Tibial artery (tissue), 4 donors: ENCODE data around the gene IQCH.

ENCODE experiments used
- DNase-seq, 2 donors: peaks; one replicate each; pipeline ENCODE4 v3.0.0-alpha.2; 2019
- H3K27ac ChIP-seq, 2 donors: fragments of 200-600 bp; sonication (generic) in 1 of 2; 1 replicate in 1 of 2; 2 replicates in 1 of 2; pipeline ENCODE4 v1.5.1; 2018 to 2019; ENCODE audit warnings: mild to moderate bottlenecking in 1 of 2
- H3K27me3 ChIP-seq, 2 donors: fragments of 200-600 bp; sonication (generic) in 1 of 2; one replicate each; pipeline versions ENCODE4 v1.5.1 to v1.6.0; 2016 to 2019
- H3K36me3 ChIP-seq, 3 donors: fragments of 200-600 bp; sonication (generic) in 2 of 3; one replicate each; pipeline ENCODE4 v1.5.1; 2016 to 2019; ENCODE audit warnings: mild to moderate bottlenecking in 2 of 3
- H3K4me1 ChIP-seq, 4 donors: fragments of 200-600 bp; sonication (generic) in 2 of 4; 1 replicate in 3 of 4; 2 replicates in 1 of 4; pipeline ENCODE4 v1.5.1; 2016 to 2019
- H3K4me3 ChIP-seq, 2 donors: fragments of 200-600 bp; sonication (generic) in 1 of 2; 1 replicate in 1 of 2; 2 replicates in 1 of 2; pipeline ENCODE4 v1.5.1; 2018 to 2019; ENCODE audit warnings: mild to moderate bottlenecking in 2 of 2
- H3K9me3 ChIP-seq, 3 donors: fragments of 200-600 bp; sonication (generic) in 1 of 3; one replicate each; pipeline ENCODE4 v1.5.1; 2016 to 2019
- CTCF ChIP-seq, 2 experiments: fragments of 200-600 bp in 1 of 2; fragments of 450-650 bp in 1 of 2; IDR thresholded peaks; one replicate each; pipeline ENCODE4 v1.5.1; 2017 to 2019; ENCODE audit warnings: antibody characterized with exemption in 2 of 2, mild to moderate bottlenecking in 1 of 2, moderate library complexity in 1 of 2
- intact Hi-C: fragments of 100-400 bp; cut with DNase I; formaldehyde crosslinking; loops from one replicate; pipeline ENCODE4 v1.15.0; 2023; ENCODE audit warnings: low total_unique reads

The IQCH gene

GRCh38 chr15:67407786-67408185 is 153.2 kb downstream of the IQCH start:
- no peak for TF ChIP-seq CTCF (IDR thresholded peaks at IDR 0.05)
- no peaks in the 10 kb centered on the region for H3K9me3 ChIP-seq
- no peak for DNase-seq
- H3K27ac ChIP-seq: no peak overlapping the region
- no peaks in the 10 kb centered on the region for H3K4me1 ChIP-seq
- no peak overlapping the region for H3K4me3 ChIP-seq
- intact Hi-C loops: no loop called here
- no peaks in the 10 kb centered on the region for H3K36me3 ChIP-seq
- H3K27me3 ChIP-seq: no peaks in the 10 kb centered on the region

- no peak for TF ChIP-seq CTCF (IDR thresholded peaks at IDR 0.05)
- intact Hi-C loops: no loop called here
- Histone ChIP-seq H3K27ac (no peak overlapping the region), H3K36me3 (no peaks in the 10 kb centered on the region), H3K4me1 (peaks cover 0 to 7% (median 3%) of the 10 kb centered on the region in 4 donors), H3K4me3 (no peak overlapping the region), H3K9me3 (no peaks in the 10 kb centered on the region), H3K27me3 (no peaks in the 10 kb centered on the region)
- DNase-seq: no peak
Observed at GRCh38 chr15:67409175-67409574, 154.6 kb downstream of the IQCH start.

GRCh38 chr15:67411486-67411885 is 156.9 kb downstream of the IQCH start:
- DNase-seq: no peak
- intact Hi-C loops: no loop called here
- peaks cover 0 to 15% (median 5%) of the 10 kb centered on the region in 4 donors for H3K4me1 ChIP-seq
- no peaks in the 10 kb centered on the region for H3K9me3 ChIP-seq
- no peaks in the 10 kb centered on the region for H3K27me3 ChIP-seq
- no peak overlapping the region for H3K4me3 ChIP-seq
- no peaks in the 10 kb centered on the region for H3K36me3 ChIP-seq
- no peak for TF ChIP-seq CTCF (IDR thresholded peaks at IDR 0.05)
- no peak overlapping the region for H3K27ac ChIP-seq

DNA sequence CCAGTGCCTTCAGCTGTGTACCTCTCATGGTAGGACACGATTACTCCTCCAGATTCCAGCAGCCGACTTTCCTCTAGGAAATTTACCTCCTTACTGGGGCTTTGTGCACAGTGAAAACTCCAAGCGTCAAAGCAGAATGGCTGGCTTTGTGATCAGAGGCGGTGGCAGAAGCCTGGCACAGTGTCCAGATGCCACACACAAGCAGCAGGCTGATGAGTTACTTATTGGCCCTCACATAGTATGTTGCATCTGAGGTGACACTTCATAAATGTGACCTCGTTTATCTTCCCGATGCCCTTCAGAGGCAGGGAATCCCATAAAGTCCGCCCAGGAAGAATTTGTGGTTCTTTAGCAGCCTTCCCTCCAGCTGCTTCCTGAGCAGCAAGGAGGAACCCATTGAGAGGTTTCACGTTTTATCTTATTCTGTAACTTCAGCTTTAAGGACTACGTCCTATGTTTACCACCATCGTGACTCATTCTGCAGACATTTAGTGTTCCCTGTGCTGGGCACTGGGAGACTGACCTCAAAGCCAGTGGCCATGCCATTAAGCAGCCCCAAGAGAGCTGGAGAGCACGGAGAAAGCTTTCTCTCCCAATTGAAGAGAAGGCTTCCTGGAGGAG is 159.3 kb downstream of the IQCH start:
- intact Hi-C loops: no loop called here
- H3K4me1 ChIP-seq: peaks cover 0 to 15% (median 5%) of the 10 kb centered on the region in 4 donors
- TF ChIP-seq CTCF (IDR thresholded peaks at IDR 0.05): no peak
- no peak overlapping the region for H3K27ac ChIP-seq
- no peaks in the 10 kb centered on the region for H3K27me3 ChIP-seq
- no peaks in the 10 kb centered on the region for H3K9me3 ChIP-seq
- DNase-seq: no peak
- H3K4me3 ChIP-seq: no peak overlapping the region
- no peaks in the 10 kb centered on the region for H3K36me3 ChIP-seq

DNA sequence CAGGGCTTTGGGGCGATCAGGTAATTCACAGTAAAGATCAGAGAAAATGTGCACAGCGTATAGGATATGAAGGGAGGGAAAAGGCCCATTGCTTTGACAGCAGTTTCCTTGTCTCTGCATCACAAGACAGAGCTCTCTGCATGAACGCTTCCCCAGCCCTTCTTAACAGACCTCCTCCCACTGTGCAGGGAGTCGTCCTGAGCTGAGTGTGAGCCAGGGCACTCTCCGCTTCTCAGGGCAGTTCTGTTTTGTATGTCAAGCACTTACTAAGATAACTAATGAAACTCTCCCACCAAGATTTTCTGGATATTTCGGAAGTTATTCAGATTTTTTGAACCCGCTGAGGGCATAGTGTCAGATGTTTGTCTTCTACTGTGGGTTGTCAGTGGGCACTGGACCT is 160.6 kb downstream of the IQCH start:
- no peak overlapping the region for H3K4me3 ChIP-seq
- H3K36me3 ChIP-seq: no peaks in the 10 kb centered on the region
- no peak for DNase-seq
- no peak for TF ChIP-seq CTCF (IDR thresholded peaks at IDR 0.05)
- H3K27ac ChIP-seq: no peak overlapping the region
- peaks cover 0 to 15% (median 5%) of the 10 kb centered on the region in 4 donors for H3K4me1 ChIP-seq
- no peaks in the 10 kb centered on the region for H3K27me3 ChIP-seq
- H3K9me3 ChIP-seq: no peaks in the 10 kb centered on the region
- intact Hi-C loops: no loop called here

DNA sequence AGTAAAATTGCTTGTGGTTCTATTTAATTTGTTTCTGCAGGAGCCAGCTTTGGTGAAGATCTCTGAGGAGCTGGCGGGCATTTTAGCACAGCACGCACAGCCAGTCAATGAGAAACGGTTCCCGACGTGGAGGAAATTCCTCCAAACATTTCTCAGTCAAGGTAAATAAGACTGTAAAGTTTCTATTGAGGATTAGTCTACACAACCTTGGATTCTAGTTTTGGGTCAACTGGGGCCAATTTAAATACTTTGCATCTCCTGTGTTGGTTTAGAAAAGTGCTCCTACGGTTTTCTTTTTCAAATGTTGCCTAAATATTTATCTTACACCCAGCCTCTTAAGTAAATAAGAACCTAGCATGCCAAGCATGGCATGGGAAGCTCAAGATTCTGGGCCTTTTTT is 162.3 kb downstream of the IQCH start:
- Histone ChIP-seq H3K36me3 (no peaks in the 10 kb centered on the region), H3K4me1 (peaks cover 0 to 15% (median 5%) of the 10 kb centered on the region in 4 donors), H3K9me3 (no peaks in the 10 kb centered on the region), H3K27ac (no peak overlapping the region), H3K27me3 (no peaks in the 10 kb centered on the region), H3K4me3 (no peak overlapping the region)
- intact Hi-C loops: no loop called here
- no peak for DNase-seq
- TF ChIP-seq CTCF (IDR thresholded peaks at IDR 0.05): no peak
